Upper lobe of left lung (tissue), 4 donors: Measurements from ENCODE around the gene SAPCD2.

Experiments used
- CTCF ChIP-seq, 6 experiments: fragments of 450-650 bp in 4 of 6; fragments of 200-600 bp in 2 of 6; sonication (generic) in 2 of 6; IDR thresholded peaks; one replicate each; pipeline ENCODE4 v1.5.1; 2016 to 2019; ENCODE audit warnings: antibody characterized with exemption in 6 of 6
- EP300 ChIP-seq, 4 donors: sonication (generic); formaldehyde crosslinking; IDR thresholded peaks; one replicate each; pipeline ENCODE4 v1.5.1; 2017; ENCODE audit warnings: antibody characterized with exemption in 4 of 4, control low read depth in 2 of 4
- POLR2A ChIP-seq, 4 donors: fragments of 450-650 bp; IDR thresholded peaks; one replicate each; pipeline ENCODE4 v1.5.1; 2016 to 2017; ENCODE audit warnings: antibody characterized with exemption in 4 of 4, mild to moderate bottlenecking in 2 of 4
- POLR2AphosphoS5 ChIP-seq, 2 donors: sonication (generic); formaldehyde crosslinking; IDR thresholded peaks; one replicate each; pipeline ENCODE4 v1.5.1; 2017; ENCODE audit warnings: antibody characterized with exemption in 2 of 2

- TF ChIP-seq CTCF (IDR thresholded peaks at IDR 0.05) (peak; percentile 96 to 99 (median 98)), POLR2A (IDR thresholded peaks at IDR 0.05) (no peak), POLR2AphosphoS5 (IDR thresholded peaks at IDR 0.05) (no peak), EP300 (IDR thresholded peaks at IDR 0.05) (no peak)
Observed at GRCh38 chr9:137064027-137064879, 6.1 kb downstream of the SAPCD2 start.
